GM12874 (cell line): Measurements from ENCODE around the gene MUC5B.

ENCODE experiments used
- CTCF ChIP-seq: IDR thresholded peaks from 2 replicates; pipeline ENCODE4 v1.5.1; 2011; ENCODE audit warnings: low read depth, mild to moderate bottlenecking, control low read depth, low read length, moderate library complexity; ENCODE audit not compliant: insufficient read depth

MUC5B gene

GRCh38 chr11:1260023-1260501, 37.2 kb downstream of the MUC5B start:
- TF ChIP-seq CTCF: no peak

- TF ChIP-seq CTCF: no peak
These were observed 37.8 kb downstream of the MUC5B start for GRCh38 chr11:1260620-1261019.

GRCh38 chr11:1261241-1262071, 38.6 kb downstream of the MUC5B start:
- no peak for TF ChIP-seq CTCF

- no peak for TF ChIP-seq CTCF
These were observed 39.5 kb downstream of the MUC5B start for GRCh38 chr11:1262172-1263006.

GRCh38 chr11:1263010-1263409, 40.1 kb downstream of the MUC5B start:
- TF ChIP-seq CTCF: no peak

- no peak for TF ChIP-seq CTCF
These were observed 44.7 kb downstream of the MUC5B start for GRCh38 chr11:1267441-1268100.

GRCh38 chr11:1269957-1270356, 47.1 kb downstream of the MUC5B start:
- TF ChIP-seq CTCF: no peak
